IPS-NIHi11 (cell line): Measurements from ENCODE around the gene MED8.
"Not testable (repeated sequence)": the region's sequence is repeated elsewhere in the genome, so short reads cannot be mapped to it uniquely, and the experiment has no call there.

ENCODE experiments used
- DNase-seq: peaks from one replicate; pipeline ENCODE4 v3.0.0; 2012; ENCODE audit warnings: mixed read lengths, low spot score

MED8 gene

DNA sequence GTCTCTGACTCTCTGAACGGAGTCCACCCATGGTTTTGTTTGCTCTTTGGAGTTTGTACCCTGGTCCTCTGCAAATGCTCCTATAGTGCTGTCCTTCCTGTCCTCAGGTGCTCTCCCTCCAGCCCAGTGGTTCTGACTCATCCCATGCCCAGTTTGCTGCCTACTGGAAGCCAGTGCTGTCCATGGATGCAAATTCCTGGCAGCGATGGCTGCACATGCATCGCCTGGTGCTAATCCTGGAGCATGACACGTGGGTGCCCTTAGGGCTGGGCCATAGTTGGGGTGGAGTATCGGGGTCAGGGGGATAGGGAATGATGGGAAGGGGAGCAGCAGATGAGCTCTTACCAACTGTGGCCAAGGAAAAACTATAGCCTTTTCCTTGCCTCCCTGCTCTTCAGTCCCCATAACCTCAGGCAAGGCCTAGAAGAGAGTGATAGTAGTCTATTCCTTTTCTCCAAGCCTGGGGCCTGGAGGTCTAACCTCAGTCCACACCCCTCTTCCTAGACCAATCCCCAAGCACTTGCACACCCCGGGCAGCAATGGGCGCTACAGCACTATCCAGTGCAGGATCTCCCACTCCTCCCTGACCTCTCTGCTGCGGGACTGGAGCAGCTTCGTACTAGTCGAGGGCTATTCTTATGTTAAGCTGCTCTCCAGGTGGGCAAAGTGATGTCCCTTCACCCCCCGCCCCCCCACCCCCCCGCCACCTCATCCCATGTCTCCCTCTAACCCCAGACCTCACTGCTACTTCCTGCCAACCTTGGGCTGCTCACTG is 32.6 kb upstream of the MED8 start:
- DNase-seq, result peak; percentile 42

GRCh38 chr1:43421396-43421795 is 31.8 kb upstream of the MED8 start:
- no peak for DNase-seq

DNA sequence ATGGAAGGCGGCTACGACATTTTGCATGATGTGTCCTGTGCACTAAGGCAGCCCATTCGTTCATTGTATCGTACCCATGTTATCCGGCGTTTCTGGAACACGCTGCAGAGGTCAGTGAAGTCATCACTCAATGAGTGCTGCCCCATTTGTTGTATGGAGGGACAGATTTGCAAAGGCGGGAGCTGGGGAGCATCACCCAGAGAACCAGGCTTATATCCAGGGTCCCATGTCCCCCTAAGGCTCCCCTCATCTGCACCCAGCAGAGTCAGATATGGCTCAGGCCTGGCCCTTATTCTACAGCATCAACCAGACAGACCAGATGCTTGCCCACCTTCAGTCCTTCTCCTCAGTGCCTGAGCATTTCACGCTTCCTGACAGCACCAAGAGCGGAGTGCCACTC is 31.3 kb upstream of the MED8 start:
- DNase-seq, result no peak

GRCh38 chr1:43419627-43420425 is 30.2 kb upstream of the MED8 start:
- no peak for DNase-seq

GRCh38 chr1:43418858-43419257 is 29.3 kb upstream of the MED8 start:
- DNase-seq, result no peak

DNA sequence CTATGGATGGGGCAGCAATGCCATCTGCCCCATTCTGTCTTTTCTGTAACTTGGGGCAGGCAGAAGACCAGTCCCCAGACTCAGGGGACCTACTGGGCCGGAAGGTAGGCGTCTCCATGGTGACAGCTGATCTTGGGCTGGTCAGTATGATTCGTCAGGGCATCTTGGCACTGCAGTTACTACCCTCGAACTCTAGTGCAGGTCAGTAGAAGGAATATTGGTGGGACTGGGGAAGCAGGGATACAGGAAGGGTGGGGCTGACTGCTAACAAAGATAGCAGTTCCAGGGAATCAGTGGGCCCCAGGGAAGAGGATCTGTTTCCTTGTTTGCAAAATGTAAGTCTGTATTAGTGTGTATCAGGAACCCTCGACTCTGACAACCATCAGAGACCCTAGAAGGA is 26.3 kb upstream of the MED8 start:
- no peak for DNase-seq

GRCh38 chr1:43414634-43415223 is 25.1 kb upstream of the MED8 start:
- peak; percentile 66 for DNase-seq

GRCh38 chr1:43413426-43413825 is 23.8 kb upstream of the MED8 start:
- not testable (repeated sequence) for DNase-seq

DNA sequence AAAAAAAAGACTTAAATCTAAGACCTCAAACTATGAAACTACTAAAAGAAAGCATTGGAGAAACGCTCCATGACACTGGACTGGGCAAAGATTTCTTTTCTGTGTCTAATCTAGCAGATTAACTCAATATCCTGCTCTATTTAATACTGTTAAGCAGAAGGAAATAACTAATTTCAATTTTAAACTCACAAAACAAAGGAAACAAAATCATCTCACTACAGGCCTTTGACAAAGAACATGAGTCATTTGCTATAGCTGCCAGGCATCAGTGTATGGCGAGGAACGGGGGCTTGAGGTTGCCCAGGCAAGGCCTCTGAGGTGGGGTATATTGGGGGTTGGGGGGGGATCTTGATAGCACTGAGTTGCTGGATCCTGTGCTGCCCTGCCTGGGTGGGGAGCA is 21.0 kb upstream of the MED8 start:
- DNase-seq, result no peak

DNA sequence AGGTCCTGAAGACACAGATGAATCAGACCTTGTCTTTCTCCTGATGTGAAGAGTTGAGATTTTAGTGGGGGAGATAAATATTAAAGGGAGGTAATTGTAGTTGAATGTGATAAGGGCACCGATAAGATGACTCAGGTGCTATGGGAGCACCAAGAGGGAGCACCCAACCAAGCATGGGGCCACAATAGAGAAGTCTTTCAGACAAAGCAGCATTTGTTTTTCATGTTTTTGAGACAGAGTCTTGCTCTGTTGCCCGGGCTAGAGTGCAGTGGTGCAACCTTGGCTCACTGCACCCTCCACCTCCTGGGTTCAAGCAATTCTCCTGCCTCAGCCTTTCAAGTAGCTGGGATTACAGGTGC is 16.3 kb upstream of the MED8 start:
- DNase-seq, result no peak

DNA sequence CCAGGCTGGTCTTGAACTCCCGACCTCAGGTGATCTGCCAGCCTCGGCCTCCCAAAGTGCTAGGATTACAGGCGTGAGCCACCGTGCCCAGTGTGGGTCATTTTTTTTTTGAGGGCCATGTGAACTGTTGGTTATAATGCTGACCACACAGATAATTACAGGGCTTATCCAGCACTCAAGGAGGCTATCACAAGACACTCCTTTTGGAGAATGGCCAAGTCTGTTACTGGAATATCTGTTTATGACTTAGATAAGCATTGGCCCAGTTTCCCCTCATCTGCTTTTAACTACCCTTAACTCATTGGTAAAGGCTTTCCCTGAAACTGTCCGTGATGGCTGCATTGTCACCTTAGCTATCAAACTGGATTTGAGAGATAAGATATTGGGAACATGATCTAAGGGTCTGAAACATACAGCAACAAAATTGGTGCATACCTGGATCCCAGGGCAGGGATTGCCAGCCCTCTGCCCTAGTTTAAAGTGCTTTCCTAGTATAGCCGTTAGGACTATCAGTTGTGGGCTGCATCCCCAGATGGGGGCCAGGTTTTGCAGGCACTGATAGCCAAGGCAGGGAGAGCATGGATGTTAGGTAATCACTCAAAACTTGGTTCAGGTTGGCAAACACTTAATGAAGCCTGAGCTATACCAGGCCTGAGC is 15.7 kb upstream of the MED8 start:
- no peak for DNase-seq

GRCh38 chr1:43404353-43404752 is 14.8 kb upstream of the MED8 start:
- no peak for DNase-seq

DNA sequence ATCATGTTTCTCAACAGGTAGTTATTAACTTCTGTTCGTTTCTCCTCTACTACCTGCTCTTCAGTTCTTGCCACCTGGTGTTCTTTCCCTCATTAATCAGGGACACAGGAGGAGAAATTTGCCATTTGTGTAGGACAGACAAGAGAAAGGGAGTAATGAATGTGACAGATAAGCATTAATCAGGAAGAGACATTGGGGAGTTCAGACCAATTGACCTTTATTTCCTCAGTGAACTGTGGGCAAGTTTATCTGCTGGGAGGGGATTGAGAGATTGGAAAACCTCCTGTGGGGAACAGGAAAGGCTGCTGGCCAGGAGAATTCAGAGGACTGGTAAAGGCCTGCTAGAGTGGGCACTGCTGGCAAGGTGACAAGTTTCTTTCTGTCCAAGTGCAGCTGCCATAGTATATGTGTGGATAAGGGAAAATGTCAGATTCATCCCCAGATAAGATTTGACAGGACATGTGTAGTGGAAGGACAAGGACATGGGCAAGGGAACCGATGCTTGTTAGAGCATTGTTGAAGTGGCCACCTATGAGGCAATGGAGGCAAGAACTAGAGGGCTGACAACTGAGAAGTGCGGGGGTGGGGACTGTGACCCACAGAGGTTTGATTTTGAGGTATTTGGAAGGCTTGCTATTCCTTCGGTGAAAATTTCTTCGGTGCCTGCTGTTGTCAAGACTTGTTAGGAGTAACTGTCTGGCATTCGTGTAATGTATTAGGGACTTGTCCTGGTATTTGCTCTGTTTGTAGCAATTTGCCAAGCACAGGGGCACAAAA is 12.7 kb upstream of the MED8 start:
- DNase-seq, result no peak

DNA sequence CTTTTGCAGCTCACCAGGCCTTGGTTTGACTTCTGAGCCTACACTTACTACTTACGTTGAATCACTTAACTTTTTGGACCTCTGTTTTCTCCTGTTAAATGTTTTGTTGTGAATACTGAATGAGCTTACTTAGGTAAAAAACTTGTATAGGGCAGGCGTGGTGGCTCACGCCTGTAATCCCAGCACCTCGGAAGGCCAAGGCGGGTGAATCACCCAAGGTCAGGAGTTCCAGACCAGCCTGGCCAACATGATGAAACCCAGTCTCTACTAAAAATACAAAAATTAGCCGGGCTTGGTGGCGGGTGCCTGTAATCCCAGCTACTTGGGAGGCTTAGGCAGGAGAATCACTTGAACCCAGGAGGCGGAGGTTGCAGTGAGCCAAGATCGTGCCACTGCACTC is 10.8 kb upstream of the MED8 start:
- DNase-seq, result not testable (repeated sequence)

DNA sequence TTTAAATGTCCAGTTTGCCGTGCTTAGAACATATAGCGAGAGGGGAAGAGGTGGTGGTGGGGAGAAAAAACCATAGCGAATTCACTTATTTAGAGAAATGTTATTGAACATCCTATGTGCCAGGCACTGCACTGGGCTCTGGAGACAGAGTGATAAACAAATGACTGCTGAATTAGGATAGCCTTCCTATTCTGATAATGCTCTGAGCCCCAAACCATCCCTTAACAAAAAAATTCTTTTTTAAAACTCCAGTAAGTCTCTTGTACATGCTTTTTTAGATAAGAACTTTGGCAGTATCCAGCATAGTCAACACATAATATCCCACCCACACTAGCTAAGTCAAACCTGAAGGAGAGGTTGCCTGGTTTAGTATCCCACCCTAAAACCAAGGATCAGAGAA is 8.6 kb upstream of the MED8 start:
- no peak for DNase-seq

DNA sequence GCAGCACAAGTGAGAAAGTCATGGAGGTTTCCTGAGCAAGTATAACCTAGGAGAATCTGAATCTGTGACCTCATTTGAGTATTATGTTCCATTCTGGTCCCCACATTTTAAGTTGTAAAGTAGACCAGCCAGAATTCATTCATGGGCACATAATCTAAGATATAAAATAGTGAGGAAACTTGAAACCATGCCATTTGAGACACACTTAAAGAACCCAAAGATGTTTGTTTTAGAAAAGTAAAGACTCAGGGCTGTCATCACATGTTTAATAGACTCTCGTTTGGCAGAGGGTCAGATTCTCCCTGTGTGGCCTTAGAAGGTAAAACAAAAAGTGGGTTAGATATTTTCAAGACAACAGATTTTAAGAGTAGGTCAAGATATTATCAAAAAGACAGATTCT is 6.5 kb upstream of the MED8 start:
- DNase-seq, result no peak

DNA sequence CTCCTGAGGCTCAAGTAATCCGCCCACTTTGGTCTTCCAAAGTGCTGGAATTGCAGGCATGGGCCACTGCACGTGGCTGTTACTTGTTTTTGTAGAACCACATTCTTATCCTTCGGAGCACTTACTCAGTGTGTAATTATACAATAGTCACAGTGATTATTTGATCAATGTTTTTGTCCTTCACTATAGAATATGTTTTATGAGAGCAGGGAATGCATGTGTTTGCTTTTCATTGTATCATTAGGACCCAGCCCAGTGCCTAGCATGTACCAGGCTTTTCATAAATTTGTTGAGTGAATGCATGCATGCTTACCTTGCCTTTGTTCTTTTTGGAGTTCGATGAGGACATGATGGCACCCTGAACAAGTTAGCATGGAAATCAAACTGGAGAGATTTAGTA is 5.9 kb upstream of the MED8 start:
- no peak for DNase-seq

GRCh38 chr1:43392702-43393101 is 3.1 kb upstream of the MED8 start:
- DNase-seq, result no peak

DNA sequence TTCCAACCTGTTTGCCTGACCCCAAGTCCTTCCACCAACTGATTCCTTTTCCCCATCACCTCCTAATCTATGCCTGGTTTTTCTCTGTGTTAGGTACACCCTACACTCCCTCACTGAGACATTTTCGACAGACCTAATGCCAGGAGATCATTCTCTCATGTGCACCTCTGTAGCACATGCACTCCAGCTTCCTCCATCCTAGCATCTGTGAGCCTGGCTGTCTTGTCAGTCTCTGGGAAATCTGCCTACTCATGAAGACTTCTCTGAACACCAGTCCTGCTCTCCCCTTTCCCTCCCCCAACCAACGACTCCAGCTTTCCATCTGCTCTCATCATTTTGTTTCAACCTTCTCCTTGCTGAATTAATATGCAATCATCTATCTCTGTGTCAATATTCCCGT is 987 bp downstream of the MED8 start:
- no peak for DNase-seq

DNA sequence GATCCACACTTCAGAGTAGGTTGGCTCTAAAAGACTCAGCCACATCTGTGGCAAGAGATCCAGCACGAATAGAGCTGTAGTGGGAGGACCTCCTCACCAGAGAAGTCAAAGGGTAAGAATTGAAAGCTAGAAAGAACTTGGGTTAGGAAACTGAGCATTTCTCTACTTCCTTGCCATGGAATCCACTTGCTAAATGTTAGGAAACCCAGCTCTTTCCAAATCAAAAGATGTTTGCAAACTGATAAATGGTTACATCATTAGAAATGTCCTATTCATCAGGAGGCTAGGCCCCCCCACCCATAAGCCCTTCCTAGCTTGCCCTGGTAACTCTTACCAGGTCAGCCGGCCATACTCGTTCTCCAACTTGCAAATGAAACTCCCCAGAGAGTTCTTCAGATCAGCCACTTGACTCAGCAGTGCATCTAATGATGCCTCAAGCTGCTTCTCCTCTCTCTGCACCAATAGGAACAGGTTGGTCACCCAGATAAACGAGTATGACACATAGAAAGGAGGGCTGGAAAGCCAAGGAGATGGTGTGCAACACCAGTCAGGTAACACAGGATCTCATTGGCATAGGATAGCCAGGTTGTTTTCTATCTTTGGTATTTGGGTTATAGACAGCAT is 1.5 kb downstream of the MED8 start:
- DNase-seq, result no peak

GRCh38 chr1:43386676-43387075 is 2.9 kb downstream of the MED8 start:
- DNase-seq, result no peak

DNA sequence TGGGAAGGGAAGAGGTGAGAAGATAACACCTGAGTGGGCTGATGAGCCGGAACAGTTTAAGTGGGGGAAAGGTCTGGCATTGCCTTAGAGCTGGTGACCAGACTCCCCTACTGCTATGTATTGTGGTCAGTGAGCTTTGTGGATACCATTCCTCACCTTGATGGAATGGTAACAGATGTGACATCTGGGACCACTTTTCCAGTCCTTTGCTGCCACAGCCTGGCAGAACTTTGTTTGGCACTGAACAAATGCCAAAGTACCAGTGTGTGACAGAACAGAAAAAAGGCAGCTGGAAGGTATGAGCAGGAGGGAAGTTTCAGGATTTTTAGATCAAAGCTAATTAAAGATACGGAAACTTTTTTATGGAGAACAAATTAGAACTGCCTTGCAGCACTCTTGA is 6.2 kb downstream of the MED8 start:
- no peak for DNase-seq
